SK-MEL-5 (cell line): ENCODE measurements around the gene IKBKE. TPM values are rescaled to one million over a fixed set of nuclear protein-coding genes. Genes with fewer than 3 reads are reported as not detected.

Experiments used
- DNase-seq: peaks from one replicate; pipeline ENCODE4 v3.0.0-alpha.2; 2016; ENCODE audit warnings: low read depth, low spot score
- in situ Hi-C: cut with HindIII; loops from 2 replicates; pipeline ENCODE4 v1.10.0; 2016; ENCODE audit warnings: low sequenced_read_pairs, high pct_unique_total_duplicates, low pct_unique_long_range_greater_than_20kb
- small RNA-seq, 2 experiments: library from RNA; depleted of rRNA; stranded (forward); fragments of <200 nt; gene quantifications; one replicate each; pipeline ENCODE3, GENCODE V24; 2014
- total RNA-seq: library from RNA; depleted of rRNA; stranded (reverse); fragments of >200 nt; shearing (Covaris generic); gene quantifications from 2 replicates; pipeline ENCODE4 v1.2.3, GENCODE V29; 2014; rRNA removed

Gene IKBKE
- total RNA-seq, 1 experiment from 2014 or later = 6.8 TPM

- in situ Hi-C loops = no loop called here
Measured at GRCh38 chr1:206541236-206541833, 71.1 kb downstream of the IKBKE start.

GRCh38 chr1:206544562-206545257 lies 74.4 kb downstream of the IKBKE start:
- peak; percentile 81 for DNase-seq
- in situ Hi-C loops = no loop called here

More at GRCh38 chr1:206541236-206541833, 71.1 kb downstream of the IKBKE start:
- no peak for DNase-seq

GRCh38 chr1:206545351-206545750 lies 75.1 kb downstream of the IKBKE start:
- in situ Hi-C loops = no loop called here
- no peak for DNase-seq

Small RNA genes within 50 kb of the gene (small RNA-seq; reads per million reads assigned to genes)
- gene MIR6769B = 0 to 0.05 reads per million in 2 experiments

Other genes starting within 250 kb of the IKBKE start
- gene RASSF5, start 37.1 kb downstream of the IKBKE start, total RNA-seq = 0.56 and 0.58 TPM in 2 replicates
- 57.8 and 58.7 TPM in 2 replicates for gene EIF2D, start 142.0 kb downstream of the IKBKE start, total RNA-seq
- 26.3 and 33.1 TPM in 2 replicates for gene DYRK3, start 165.1 kb downstream of the IKBKE start, total RNA-seq
- 27.9 and 28.4 TPM in 2 replicates for gene MAPKAPK2, start 214.4 kb downstream of the IKBKE start, total RNA-seq